Heart left ventricle (tissue), 13 donors: ENCODE measurements around the gene SIX2.
"Not testable (repeated sequence)": the region's sequence is repeated elsewhere in the genome, so short reads cannot be mapped to it uniquely, and the experiment has no call there.

Source experiments
- POLR2A ChIP-seq, 2 donors: fragments of 450-650 bp; IDR thresholded peaks; one replicate each; pipeline ENCODE4 v1.6.1; 2017; ENCODE audit warnings: antibody characterized with exemption in 2 of 2, mild to moderate bottlenecking in 2 of 2, moderate library complexity in 2 of 2
- TF ChIP-seq, protein P1 (sequence below), 12 donors: fragments of 200-600 bp; sonication (generic) in 4 of 12; IDR thresholded peaks; one replicate each; pipeline versions ENCODE4 v1.5.0 to v1.8.0; 2018 to 2022; ENCODE audit warnings: antibody characterized with exemption in 12 of 12, mild to moderate bottlenecking in 5 of 12
- donor health status: ischemic (EF 13 %, LVEDD 7.1; RV severe dilation, severe dysfunction).
- donor health status: DM: no; HTN: yes; CAD: no.
- donor health status: DM: no; HTN: no; CAD: no.
- donor health status: ischemic (EF 25% LVEDD 6.9; RV normal size, moderate dysfunction).
- donor health status: ischemic (EF 25% LVEDD 5.7; RV mildly dilated, moderate dysfunction).
- donor health status: ischemic (EF 35%, LVEDD 5.7; RV mildly dilated, moderate dysfunction).
- donor health status: nonischemic (EF 11% LVEDD 7.7; RV severe dilation, severe dysfunction).
- donor health status: DM: yes; HTN: yes; CAD: no.
- donor health status: PGD.
- donor health status: ischemic (EF 29% LVEDD 5.4; RV normal size, mild dysfunction).
- donor health status: nonischemic (EF 23%, LVEDD 6.1; RV moderate dilation, normal function).

DNA sequence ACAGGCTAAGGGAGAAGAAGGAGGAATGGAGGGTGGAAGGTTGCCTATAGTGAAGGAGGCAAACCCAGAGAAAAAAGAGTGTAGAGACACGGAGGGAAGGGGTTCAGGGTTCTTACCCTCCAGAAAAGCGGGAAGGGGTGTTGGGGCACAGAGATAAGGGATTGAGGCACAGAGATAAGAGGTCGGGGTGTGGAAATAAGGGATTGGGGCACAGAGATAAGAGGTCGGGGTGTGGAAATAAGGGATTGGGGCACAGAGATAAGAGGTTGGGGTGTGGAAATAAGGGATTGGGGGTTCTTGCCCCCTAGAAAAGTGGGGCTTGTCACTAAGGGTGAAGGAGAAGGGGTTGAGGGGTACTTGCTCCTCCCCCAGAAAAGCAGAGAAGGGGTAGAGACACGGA lies 29.6 kb upstream of the SIX2 start:
- TF ChIP-seq, protein P1, sequence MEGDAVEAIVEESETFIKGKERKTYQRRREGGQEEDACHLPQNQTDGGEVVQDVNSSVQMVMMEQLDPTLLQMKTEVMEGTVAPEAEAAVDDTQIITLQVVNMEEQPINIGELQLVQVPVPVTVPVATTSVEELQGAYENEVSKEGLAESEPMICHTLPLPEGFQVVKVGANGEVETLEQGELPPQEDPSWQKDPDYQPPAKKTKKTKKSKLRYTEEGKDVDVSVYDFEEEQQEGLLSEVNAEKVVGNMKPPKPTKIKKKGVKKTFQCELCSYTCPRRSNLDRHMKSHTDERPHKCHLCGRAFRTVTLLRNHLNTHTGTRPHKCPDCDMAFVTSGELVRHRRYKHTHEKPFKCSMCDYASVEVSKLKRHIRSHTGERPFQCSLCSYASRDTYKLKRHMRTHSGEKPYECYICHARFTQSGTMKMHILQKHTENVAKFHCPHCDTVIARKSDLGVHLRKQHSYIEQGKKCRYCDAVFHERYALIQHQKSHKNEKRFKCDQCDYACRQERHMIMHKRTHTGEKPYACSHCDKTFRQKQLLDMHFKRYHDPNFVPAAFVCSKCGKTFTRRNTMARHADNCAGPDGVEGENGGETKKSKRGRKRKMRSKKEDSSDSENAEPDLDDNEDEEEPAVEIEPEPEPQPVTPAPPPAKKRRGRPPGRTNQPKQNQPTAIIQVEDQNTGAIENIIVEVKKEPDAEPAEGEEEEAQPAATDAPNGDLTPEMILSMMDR (IDR thresholded peaks at IDR 0.05): not testable (repeated sequence)
- TF ChIP-seq POLR2A (IDR thresholded peaks at IDR 0.05): not testable (repeated sequence)
